Prostate gland (tissue), 2 donors: ENCODE results near the gene CCER1. TPM values are rescaled to one million over a fixed set of nuclear protein-coding genes. Genes with fewer than 3 reads are reported as not detected.

Experiments used
- DNase-seq: peaks from one replicate; pipeline ENCODE4 v3.0.0-alpha.2; 2019; ENCODE audit warnings: low spot score
- H3K27ac ChIP-seq, 2 donors: fragments of 200-600 bp; sonication (generic); 2 replicates each; pipeline ENCODE4 v1.5.1; 2017 to 2019
- H3K27me3 ChIP-seq: fragments of 200-600 bp; sonication (generic); replicated peaks from 2 replicates; pipeline ENCODE4 v1.5.1; 2019; ENCODE audit not compliant: insufficient read depth
- H3K36me3 ChIP-seq, 2 donors: fragments of 200-600 bp; sonication (generic); 1 replicate in 1 of 2; 2 replicates in 1 of 2; pipeline versions ENCODE4 v1.5.1 to v1.8.1; 2017 to 2019
- H3K4me1 ChIP-seq: fragments of 200-600 bp; sonication (generic); replicated peaks from 2 replicates; pipeline ENCODE4 v1.5.1; 2019
- H3K4me3 ChIP-seq, 2 donors: fragments of 200-600 bp; sonication (generic); 2 replicates each; pipeline ENCODE4 v1.5.1; 2017 to 2019
- H3K9me3 ChIP-seq: fragments of 200-600 bp; sonication (generic); 2 replicates; pipeline ENCODE4 v1.5.1; 2017
- POLR2A ChIP-seq: fragments of 450-650 bp; IDR thresholded peaks from one replicate; pipeline ENCODE4 v1.6.1; 2016; ENCODE audit warnings: antibody characterized with exemption, mild to moderate bottlenecking
- POLR2AphosphoS5 ChIP-seq: sonication (generic); formaldehyde crosslinking; IDR thresholded peaks from one replicate; pipeline ENCODE4 v1.6.1; 2017; ENCODE audit warnings: antibody characterized with exemption
- WGBS: methylation state at CpG from one replicate; pipeline ENCODE4 v1.1.5; 2018; 5-methylcytosine and 5-hydroxymethylcytosine counted together
- intact Hi-C: fragments of 100-400 bp; cut with DNase I; formaldehyde crosslinking; loops from one replicate; pipeline ENCODE4 v1.14.2; 2022
- total RNA-seq, 2 donors: library from RNA; depleted of rRNA; stranded (reverse); fragments of >200 nt; gene quantifications; one replicate each; pipeline ENCODE4 v1.1.0, GENCODE V29; 2016
- TF ChIP-seq, protein P1 (sequence below), 4 experiments: fragments of 200-600 bp in 2 of 4; fragments of 450-650 bp in 2 of 4; sonication (generic) in 2 of 4; IDR thresholded peaks; 1 replicate in 3 of 4; 2 replicates in 1 of 4; pipeline ENCODE4 v1.5.1; 2016 to 2019; ENCODE audit warnings: antibody characterized with exemption in 4 of 4, mild to moderate bottlenecking in 2 of 4, moderate library complexity in 2 of 4

CCER1 gene
- total RNA-seq, 2 donors from 2014 or later, result 3.0 TPM; not detected in 1

DNA sequence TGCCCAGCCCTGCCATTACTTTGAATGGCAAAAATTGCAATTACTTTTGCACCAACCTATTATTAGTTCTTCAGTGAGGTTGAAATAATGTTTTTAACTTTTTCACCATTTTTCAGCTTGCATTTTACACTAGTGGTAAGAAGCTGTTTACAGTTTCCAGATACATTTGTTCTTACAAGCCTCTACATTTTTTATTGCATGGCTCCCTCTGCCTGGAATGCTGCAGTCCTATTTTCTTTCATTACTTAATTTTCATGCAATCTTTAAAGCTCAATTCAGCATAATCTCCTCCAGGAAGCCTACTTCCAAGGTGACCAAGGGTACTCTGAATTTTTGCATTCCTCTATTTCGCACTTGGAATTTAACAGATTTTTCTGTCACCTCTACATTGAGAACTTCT is 33.4 kb downstream of the CCER1 start:
- H3K27me3 ChIP-seq, result no peaks in the 10 kb centered on the region
- TF ChIP-seq, protein P1, sequence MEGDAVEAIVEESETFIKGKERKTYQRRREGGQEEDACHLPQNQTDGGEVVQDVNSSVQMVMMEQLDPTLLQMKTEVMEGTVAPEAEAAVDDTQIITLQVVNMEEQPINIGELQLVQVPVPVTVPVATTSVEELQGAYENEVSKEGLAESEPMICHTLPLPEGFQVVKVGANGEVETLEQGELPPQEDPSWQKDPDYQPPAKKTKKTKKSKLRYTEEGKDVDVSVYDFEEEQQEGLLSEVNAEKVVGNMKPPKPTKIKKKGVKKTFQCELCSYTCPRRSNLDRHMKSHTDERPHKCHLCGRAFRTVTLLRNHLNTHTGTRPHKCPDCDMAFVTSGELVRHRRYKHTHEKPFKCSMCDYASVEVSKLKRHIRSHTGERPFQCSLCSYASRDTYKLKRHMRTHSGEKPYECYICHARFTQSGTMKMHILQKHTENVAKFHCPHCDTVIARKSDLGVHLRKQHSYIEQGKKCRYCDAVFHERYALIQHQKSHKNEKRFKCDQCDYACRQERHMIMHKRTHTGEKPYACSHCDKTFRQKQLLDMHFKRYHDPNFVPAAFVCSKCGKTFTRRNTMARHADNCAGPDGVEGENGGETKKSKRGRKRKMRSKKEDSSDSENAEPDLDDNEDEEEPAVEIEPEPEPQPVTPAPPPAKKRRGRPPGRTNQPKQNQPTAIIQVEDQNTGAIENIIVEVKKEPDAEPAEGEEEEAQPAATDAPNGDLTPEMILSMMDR (IDR thresholded peaks at IDR 0.05), result no peak
- TF ChIP-seq POLR2AphosphoS5 (no peak), POLR2A (no peak)
- DNase-seq, result no peak
- H3K27ac ChIP-seq, result no peak overlapping the region
- H3K9me3 ChIP-seq, result no peaks in the 10 kb centered on the region
- no peaks in the 10 kb centered on the region for H3K36me3 ChIP-seq
- intact Hi-C loops, result no loop called here
- H3K4me3 ChIP-seq, result no peak overlapping the region
- no peaks in the 10 kb centered on the region for H3K4me1 ChIP-seq
- WGBS, result 86% methylated on average over 1 of the region's 1 CpG

GRCh38 chr12:90920222-90920621 is 34.8 kb downstream of the CCER1 start:
- TF ChIP-seq POLR2AphosphoS5 (no peak), POLR2A (no peak)
- TF ChIP-seq, protein P1 (IDR thresholded peaks at IDR 0.05), result no peak
- Histone ChIP-seq H3K4me1 (no peaks in the 10 kb centered on the region), H3K9me3 (no peaks in the 10 kb centered on the region), H3K27ac (no peak overlapping the region), H3K27me3 (no peaks in the 10 kb centered on the region), H3K36me3 (no peaks in the 10 kb centered on the region), H3K4me3 (no peak overlapping the region)
- intact Hi-C loops, result no loop called here
- no peak for DNase-seq
- WGBS, result 95% methylated on average over 1 of the region's 1 CpG

DNA sequence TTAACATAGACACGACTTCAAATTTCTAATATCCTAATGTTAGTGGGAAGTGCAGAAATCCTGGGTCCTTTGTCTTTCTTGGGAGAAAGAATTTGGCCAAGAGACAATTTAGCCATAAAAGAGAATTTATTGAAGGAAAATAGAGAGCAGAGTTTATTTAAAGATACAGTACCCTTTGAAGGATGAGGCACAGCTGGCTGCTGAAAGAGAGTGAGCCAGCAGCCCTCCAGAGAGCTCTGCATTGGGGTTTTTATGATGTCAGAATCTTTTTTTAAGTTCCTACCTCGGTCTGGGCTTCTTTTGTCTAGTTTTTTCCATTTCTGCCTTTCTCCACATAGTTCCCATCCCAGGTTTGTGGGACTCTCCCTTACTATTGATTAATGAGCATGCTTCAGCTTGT is 37.5 kb downstream of the CCER1 start:
- no peaks in the 10 kb centered on the region for H3K36me3 ChIP-seq
- DNase-seq, result no peak
- TF ChIP-seq POLR2A (no peak), POLR2AphosphoS5 (no peak)
- TF ChIP-seq, protein P1 (IDR thresholded peaks at IDR 0.05), result no peak
- no peak overlapping the region for H3K4me3 ChIP-seq
- intact Hi-C loops, result loop anchor here (10.0 kb wide), 1 partner anchor 1373 kb away; no protein-coding TSS in a partner anchor
- H3K27me3 ChIP-seq, result no peaks in the 10 kb centered on the region
- H3K27ac ChIP-seq, result no peak overlapping the region
- H3K9me3 ChIP-seq, result no peaks in the 10 kb centered on the region
- 15% methylated on average over 2 of the region's 2 CpGs for WGBS
- no peaks in the 10 kb centered on the region for H3K4me1 ChIP-seq

- intact Hi-C loops, result loop anchor here (10.0 kb wide), 1 partner anchor 1372 kb away; no protein-coding TSS in a partner anchor
- no peaks in the 10 kb centered on the region for H3K36me3 ChIP-seq
- no peak overlapping the region for H3K4me3 ChIP-seq
- H3K9me3 ChIP-seq, result no peaks in the 10 kb centered on the region
- TF ChIP-seq, protein P1 (IDR thresholded peaks at IDR 0.05), result no peak
- TF ChIP-seq POLR2A (no peak), POLR2AphosphoS5 (no peak)
- no peaks in the 10 kb centered on the region for H3K4me1 ChIP-seq
- DNase-seq, result no peak
- H3K27me3 ChIP-seq, result no peaks in the 10 kb centered on the region
- H3K27ac ChIP-seq, result no peak overlapping the region
Measured at GRCh38 chr12:90916516-90916915, 38.5 kb downstream of the CCER1 start.

GRCh38 chr12:90915353-90915752 is 39.6 kb downstream of the CCER1 start:
- intact Hi-C loops, result loop anchor here (10.0 kb wide), 1 partner anchor 1371 kb away; no protein-coding TSS in a partner anchor
- H3K4me3 ChIP-seq, result no peak overlapping the region
- H3K4me1 ChIP-seq, result no peaks in the 10 kb centered on the region
- 83% methylated on average over 2 of the region's 2 CpGs for WGBS
- no peaks in the 10 kb centered on the region for H3K27me3 ChIP-seq
- no peak for DNase-seq
- TF ChIP-seq, protein P1 (IDR thresholded peaks at IDR 0.05), result no peak
- TF ChIP-seq POLR2AphosphoS5 (no peak), POLR2A (no peak)
- no peaks in the 10 kb centered on the region for H3K9me3 ChIP-seq
- no peak overlapping the region for H3K27ac ChIP-seq
- no peaks in the 10 kb centered on the region for H3K36me3 ChIP-seq
